ENCODE measurements around the gene RIT2.

GRCh38 chr18:42742474-42742873, 373.0 kb downstream of the RIT2 start:
- TF ChIP-seq TAF1 (IDR thresholded peaks at IDR 0.05; ENCODE audit: low read depth, low read length) (no peak), POLR2A (IDR thresholded peaks at IDR 0.05; ENCODE audit: low read depth, low read length) (no peak), POLR2AphosphoS5 (IDR thresholded peaks at IDR 0.05; ENCODE audit: low read depth, low read length) (no peak), SPI1 (IDR thresholded peaks at IDR 0.05; ENCODE audit: low read depth, low read length) (no peak), PAX5 (IDR thresholded peaks at IDR 0.05; ENCODE audit: insufficient read depth, low read length, severe bottlenecking) (no peak), POU2F2 (IDR thresholded peaks at IDR 0.05; ENCODE audit: low read depth, low read length) (no peak)

Data from GM12891 (cell line).